Trophoblast cell (in vitro differentiated cells and primary cell): ENCODE data around the gene MYCN.
"Not testable (repeated sequence)": the region's sequence is repeated elsewhere in the genome, so short reads cannot be mapped to it uniquely, and the experiment has no call there.

ENCODE experiments used
- DNase-seq, 2 donors: peaks; one replicate each; pipeline ENCODE4 v3.0.0-alpha.2; 2016
- H2AFZ ChIP-seq: 2 replicates; pipeline ENCODE4 v1.6.1; 2013; ENCODE audit warnings: low read length, moderate library complexity, mild to moderate bottlenecking; ENCODE audit not compliant: insufficient read depth, poor library complexity
- H2AK5ac ChIP-seq: 2 replicates; pipeline ENCODE4 v1.6.1; 2013; ENCODE audit warnings: mild to moderate bottlenecking, low read length
- H2BK120ac ChIP-seq: 2 replicates; pipeline ENCODE4 v1.6.1; 2013; ENCODE audit warnings: low read length, mild to moderate bottlenecking, moderate library complexity; ENCODE audit not compliant: insufficient read depth, poor library complexity
- H2BK12ac ChIP-seq: 2 replicates; pipeline ENCODE4 v1.6.1; 2013; ENCODE audit warnings: mild to moderate bottlenecking, low read length, moderate library complexity
- H2BK5ac ChIP-seq: 2 replicates; pipeline ENCODE4 v1.6.1; 2013; ENCODE audit warnings: low read length, low read depth, moderate library complexity, mild to moderate bottlenecking; ENCODE audit not compliant: poor library complexity
- H3K14ac ChIP-seq: 2 replicates; pipeline ENCODE4 v1.6.1; 2013; ENCODE audit warnings: mild to moderate bottlenecking, low read length
- H3K18ac ChIP-seq: 2 replicates; pipeline ENCODE4 v1.6.1; 2013; ENCODE audit warnings: mild to moderate bottlenecking, low read length
- H3K23ac ChIP-seq: 2 replicates; pipeline ENCODE4 v1.6.1; 2013; ENCODE audit warnings: low read length
- H3K27ac ChIP-seq: 2 replicates; pipeline ENCODE4 v1.5.1; 2013; ENCODE audit warnings: low read depth, mild to moderate bottlenecking, inconsistent platforms, low read length, moderate library complexity
- H3K27me3 ChIP-seq: 2 replicates; pipeline ENCODE4 v1.6.1; 2013; ENCODE audit warnings: inconsistent platforms, mild to moderate bottlenecking, low read length, moderate library complexity; ENCODE audit not compliant: insufficient read depth
- H3K36me3 ChIP-seq, 2 experiments: 1 replicate in 1 of 2; 2 replicates in 1 of 2; pipeline ENCODE4 v1.6.1; 2013; ENCODE audit warnings: low read length in 2 of 2, mild to moderate bottlenecking in 2 of 2, moderate library complexity in 1 of 2; ENCODE audit not compliant: insufficient read depth in 2 of 2, control insufficient read depth in 1 of 2
- H3K4ac ChIP-seq: 2 replicates; pipeline ENCODE4 v1.6.1; 2013; ENCODE audit warnings: low read depth, mild to moderate bottlenecking, low read length, moderate library complexity
- H3K4me1 ChIP-seq, 2 experiments: 1 replicate in 1 of 2; 2 replicates in 1 of 2; pipeline ENCODE4 v1.6.1; 2013; ENCODE audit warnings: low read length in 2 of 2, mild to moderate bottlenecking in 2 of 2, moderate library complexity in 1 of 2; ENCODE audit not compliant: insufficient read depth in 2 of 2, control insufficient read depth in 1 of 2
- H3K4me2 ChIP-seq: 2 replicates; pipeline ENCODE4 v1.6.1; 2013; ENCODE audit warnings: inconsistent platforms, mild to moderate bottlenecking, low read length, moderate library complexity
- H3K4me3 ChIP-seq: 2 replicates; pipeline ENCODE4 v1.5.1; 2013; ENCODE audit warnings: mild to moderate bottlenecking, low read depth, low read length, inconsistent platforms
- H3K79me1 ChIP-seq: one replicate; pipeline ENCODE4 v1.6.1; 2013; ENCODE audit warnings: low read length
- H3K79me2 ChIP-seq: 2 replicates; pipeline ENCODE4 v1.6.1; 2013; ENCODE audit warnings: low read length, mild to moderate bottlenecking; ENCODE audit not compliant: control insufficient read depth, insufficient read depth, poor library complexity
- H3K9ac ChIP-seq: 2 replicates; pipeline ENCODE4 v1.6.1; 2013; ENCODE audit warnings: mild to moderate bottlenecking, low read length
- H3K9me3 ChIP-seq: 2 replicates; pipeline ENCODE4 v1.6.1; 2013; ENCODE audit warnings: low read depth, mild to moderate bottlenecking, control low read depth, inconsistent platforms, low read length; ENCODE audit not compliant: insufficient read depth
- H4K12ac ChIP-seq: 2 replicates; pipeline ENCODE4 v1.6.1; 2013; ENCODE audit warnings: low read depth, mild to moderate bottlenecking, low read length, moderate library complexity
- H4K8ac ChIP-seq: 2 replicates; pipeline ENCODE4 v1.6.1; 2013; ENCODE audit warnings: low read depth, mild to moderate bottlenecking, low read length, moderate library complexity
- H4K91ac ChIP-seq: one replicate; pipeline ENCODE4 v1.6.1; 2013; ENCODE audit warnings: low read depth, mild to moderate bottlenecking, low read length, moderate library complexity
- WGBS: extraction: QIAGEN DNeasy Blood & Tissue Kit; methylation state at CpG from one replicate; pipeline ENCODE4 v1.1.7; 2013; ENCODE audit warnings: missing lambda C conversion rate; ENCODE audit not compliant: insufficient read length, insufficient coverage; ENCODE audit errors: extremely low coverage; 5-methylcytosine and 5-hydroxymethylcytosine counted together

The MYCN gene

GRCh38 chr2:15957881-15958713, 17.7 kb downstream of the MYCN start:
- no peak overlapping the region for H2BK5ac ChIP-seq
- no CpG with 5 or more reads among the region's 11 CpGs for WGBS
- H3K4me1 ChIP-seq = no peaks in the 10 kb centered on the region
- H3K23ac ChIP-seq = no peak overlapping the region
- H4K12ac ChIP-seq = no peak overlapping the region
- no peak overlapping the region for H3K4ac ChIP-seq
- peaks cover 2% of the 10 kb centered on the region for H3K9me3 ChIP-seq
- no peak overlapping the region for H2AK5ac ChIP-seq
- H3K27ac ChIP-seq = no peak overlapping the region
- no peak overlapping the region for H4K8ac ChIP-seq
- H3K4me3 ChIP-seq = no peak overlapping the region
- no peak overlapping the region for H2BK12ac ChIP-seq
- no peaks in the 10 kb centered on the region for H3K79me1 ChIP-seq
- no peaks in the 10 kb centered on the region for H3K79me2 ChIP-seq
- H2BK120ac ChIP-seq = no peak overlapping the region
- no peak for DNase-seq
- no peak overlapping the region for H3K18ac ChIP-seq
- no peaks in the 10 kb centered on the region for H3K27me3 ChIP-seq
- no peak overlapping the region for H3K4me2 ChIP-seq
- no peak overlapping the region for H2AFZ ChIP-seq
- H3K9ac ChIP-seq = no peak overlapping the region
- no peaks in the 10 kb centered on the region for H3K36me3 ChIP-seq
- no peak overlapping the region for H4K91ac ChIP-seq
- no peak overlapping the region for H3K14ac ChIP-seq

DNA sequence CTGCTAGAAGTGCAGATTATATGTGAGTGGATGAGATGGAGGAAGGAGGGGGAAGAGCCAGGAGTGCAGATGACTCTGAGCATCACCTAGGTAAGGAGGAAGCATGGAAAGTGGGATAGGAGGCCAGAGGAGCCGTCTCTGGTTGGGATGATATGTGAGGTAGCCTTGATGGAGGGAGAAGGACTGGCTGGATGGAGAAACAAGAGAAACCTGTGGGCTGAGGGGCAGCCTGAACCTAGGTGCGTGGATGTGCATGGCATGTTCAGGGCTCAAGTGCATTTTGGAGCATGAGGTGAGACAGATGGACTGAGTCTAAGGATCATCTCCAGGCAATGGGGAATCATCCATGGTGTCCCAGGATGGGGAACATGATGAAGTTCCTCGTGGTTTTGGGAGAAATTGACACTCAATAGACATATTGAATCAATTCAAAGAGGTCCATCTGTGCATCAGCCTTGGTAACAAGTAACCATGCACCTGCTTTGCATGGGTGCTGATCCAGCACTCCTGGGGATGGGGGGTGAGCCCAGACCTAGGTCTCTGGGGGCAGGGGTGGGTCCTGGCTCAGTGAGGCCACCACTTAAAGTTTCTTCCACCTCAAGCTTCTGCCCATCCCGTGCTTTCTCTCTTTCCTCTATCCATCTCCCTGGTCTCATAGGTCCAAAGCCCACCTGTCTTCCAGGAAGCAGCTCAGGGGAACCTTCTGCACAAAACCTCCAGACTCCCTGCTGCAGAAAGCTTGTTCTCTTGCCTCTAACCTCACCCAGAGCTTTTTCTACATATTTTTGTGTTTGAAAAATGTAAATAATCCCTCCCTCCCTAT, 19.2 kb downstream of the MYCN start:
- no CpG with 5 or more reads among the region's 4 CpGs for WGBS
- Histone ChIP-seq H3K27me3 (no peaks in the 10 kb centered on the region), H3K4me2 (no peak overlapping the region)

GRCh38 chr2:15960154-15960520, 19.8 kb downstream of the MYCN start:
- H3K4me1 ChIP-seq, H3K9me3 ChIP-seq, H3K79me2 ChIP-seq, H4K91ac ChIP-seq, H3K23ac ChIP-seq, H3K4me3 ChIP-seq, H3K9ac ChIP-seq, H3K4ac ChIP-seq, H2AFZ ChIP-seq, H3K14ac ChIP-seq, H3K4me2 ChIP-seq, H3K27ac ChIP-seq, H2BK120ac ChIP-seq, H2AK5ac ChIP-seq, H2BK12ac ChIP-seq, H3K36me3 ChIP-seq, H3K79me1 ChIP-seq, DNase-seq, H4K12ac ChIP-seq, H3K18ac ChIP-seq, H2BK5ac ChIP-seq, H3K27me3 ChIP-seq, H4K8ac ChIP-seq: not testable (repeated sequence)
- WGBS = no CpG with 5 or more reads among the region's 2 CpGs

More for the DNA sequence above, 19.2 kb downstream of the MYCN start:
- no peaks in the 10 kb centered on the region for H3K4me1 ChIP-seq
- H3K9ac ChIP-seq = no peak overlapping the region
- H3K14ac ChIP-seq = no peak overlapping the region
- DNase-seq = no peak
- H2BK12ac ChIP-seq = no peak overlapping the region
- H3K79me1 ChIP-seq = no peaks in the 10 kb centered on the region
- no peak overlapping the region for H2BK120ac ChIP-seq
- no peak overlapping the region for H4K91ac ChIP-seq
- no peak overlapping the region for H2AFZ ChIP-seq
- no peak overlapping the region for H3K23ac ChIP-seq
- H3K18ac ChIP-seq = no peak overlapping the region
- no peak overlapping the region for H2AK5ac ChIP-seq
- no peaks in the 10 kb centered on the region for H3K36me3 ChIP-seq
- no peak overlapping the region for H2BK5ac ChIP-seq
- no peak overlapping the region for H3K4ac ChIP-seq
- no peak overlapping the region for H3K4me3 ChIP-seq
- H3K79me2 ChIP-seq = no peaks in the 10 kb centered on the region
- no peak overlapping the region for H4K12ac ChIP-seq
- H3K27ac ChIP-seq = no peak overlapping the region
- H3K9me3 ChIP-seq = peaks cover 2% of the 10 kb centered on the region
- no peak overlapping the region for H4K8ac ChIP-seq

GRCh38 chr2:15963109-15963976, 23.0 kb downstream of the MYCN start:
- H2BK12ac ChIP-seq, H2AK5ac ChIP-seq, H2BK120ac ChIP-seq, H4K12ac ChIP-seq, H3K79me1 ChIP-seq, H3K4ac ChIP-seq, H2BK5ac ChIP-seq, H4K91ac ChIP-seq, H3K36me3 ChIP-seq, H3K27me3 ChIP-seq, H3K14ac ChIP-seq, H3K9ac ChIP-seq, H3K23ac ChIP-seq, H3K9me3 ChIP-seq, H4K8ac ChIP-seq, H3K79me2 ChIP-seq, H2AFZ ChIP-seq, H3K4me3 ChIP-seq, H3K18ac ChIP-seq, DNase-seq, H3K27ac ChIP-seq, H3K4me1 ChIP-seq, H3K4me2 ChIP-seq: not testable (repeated sequence)
- no CpG with 5 or more reads among the region's 5 CpGs for WGBS
